ENCODE measurements around the gene MMP11. TPM values are rescaled to one million over a fixed set of nuclear protein-coding genes. Genes with fewer than 3 reads are reported as not detected.

Gene MMP11
- total and polyA plus RNA-seq, 2 of the 13 experiments (the other 11 are each of a cell fraction or from before 2014, with no cell fraction given) = 8.9 to 28.6 TPM

GRCh38 chr22:23767673-23768548 lies 4.7 kb upstream of the MMP11 start, which contains the start of gene CHCHD10 (continued):
- no peak for TF ChIP-seq ZBTB33 (CRISPR knock-in tag; IDR thresholded peaks at IDR 0.05)
- TF ChIP-seq ETV5 (CRISPR knock-in tag; IDR thresholded peaks at IDR 0.05; ENCODE audit: borderline replicate concordance) = no peak
- TF ChIP-seq DR1 (CRISPR knock-in tag; IDR thresholded peaks at IDR 0.05) = 0 out of 2 replicates have a peak, but pooled peaks have one; percentile 35
- no peak for TF ChIP-seq ZBTB1 (CRISPR knock-in tag; IDR thresholded peaks at IDR 0.05; ENCODE audit: borderline replicate concordance)
- 0 out of 2 replicates have a peak, but pooled peaks have one; percentile 10 for TF ChIP-seq FOXK1 (CRISPR knock-in tag; IDR thresholded peaks at IDR 0.05; ENCODE audit: borderline replicate concordance, low read depth)
- peak; percentile 78; the same call in 1 of the 2 replicates for TF ChIP-seq REPIN1 (CRISPR knock-in tag; IDR thresholded peaks at IDR 0.05; ENCODE audit: borderline replicate concordance, low read depth)
- peak; percentile 95 for TF ChIP-seq ZNF670 (CRISPR knock-in tag; IDR thresholded peaks at IDR 0.05; ENCODE audit: borderline replicate concordance)
- TF ChIP-seq DZIP1 (CRISPR knock-in tag; IDR thresholded peaks at IDR 0.05) = no peak
- TF ChIP-seq ARNTL (CRISPR knock-in tag; IDR thresholded peaks at IDR 0.05) = peak; percentile 58
- TF ChIP-seq NCOA1 (CRISPR knock-in tag; IDR thresholded peaks at IDR 0.05) = 0 out of 2 replicates have a peak, but pooled peaks have one; percentile 47
- TF ChIP-seq ZNF251 (CRISPR knock-in tag; IDR thresholded peaks at IDR 0.05) = no peak
- 0 out of 2 replicates have a peak, but pooled peaks have one; percentile 67 for TF ChIP-seq ZSCAN29 (CRISPR knock-in tag; conservative IDR thresholded peaks at IDR 0.05)
- peak; percentile 59; the same call in 1 of the 2 replicates for TF ChIP-seq ZNF749 (CRISPR knock-in tag; IDR thresholded peaks at IDR 0.05; ENCODE audit: borderline replicate concordance)
- no peak for TF ChIP-seq JARID2 (CRISPR knock-in tag; IDR thresholded peaks at IDR 0.05; ENCODE audit: insufficient replicate concordance)
- peak; percentile 49; the same call in 1 of the 2 replicates for TF ChIP-seq RXRB (CRISPR knock-in tag; IDR thresholded peaks at IDR 0.05; ENCODE audit: borderline replicate concordance)
- no peak for TF ChIP-seq ZKSCAN1 (IDR thresholded peaks at IDR 0.05; ENCODE audit: low read length)
- 0 out of 2 replicates have a peak, but pooled peaks have one; percentile 29 for TF ChIP-seq ZMYM2 (CRISPR knock-in tag; IDR thresholded peaks at IDR 0.05)
- peak; percentile 7; the same call in 1 of the 2 replicates for TF ChIP-seq ZNF607 (CRISPR knock-in tag; IDR thresholded peaks at IDR 0.05; ENCODE audit: borderline replicate concordance)
- peak; percentile 57; the same call in 1 of the 2 replicates for TF ChIP-seq ARID2 (CRISPR knock-in tag; IDR thresholded peaks at IDR 0.05; ENCODE audit: borderline replicate concordance)
- TF ChIP-seq ZNF441 (CRISPR knock-in tag; IDR thresholded peaks at IDR 0.05; ENCODE audit: borderline replicate concordance) = peak; percentile 38; the same call in 1 of the 2 replicates
- TF ChIP-seq PCBP2 (optimal IDR thresholded peaks at IDR 0.05; ENCODE audit: low read depth, low read length, poor library complexity, severe bottlenecking) = no peak
- peak; percentile 62 for TF ChIP-seq HOXA3 (CRISPR knock-in tag; IDR thresholded peaks at IDR 0.05)
- TF ChIP-seq ZNF543 (CRISPR knock-in tag; IDR thresholded peaks at IDR 0.05) = peak; percentile 90
- no peak for TF ChIP-seq CHD4 (IDR thresholded peaks at IDR 0.05; ENCODE audit: borderline replicate concordance, low read length)
- TF ChIP-seq PCBP1 (IDR thresholded peaks at IDR 0.05; ENCODE audit: borderline replicate concordance, low read depth, low read length) = peak; percentile 81; the same call in 1 of the 2 replicates
